GM18951 (cell line): ENCODE measurements around the gene ZSCAN31.
"Not testable (repeated sequence)": the region's sequence is repeated elsewhere in the genome, so short reads cannot be mapped to it uniquely, and the experiment has no call there.

ENCODE experiments used
- POLR2A ChIP-seq: IDR thresholded peaks from 4 replicates; pipeline ENCODE4 v1.6.1; 2011; ENCODE audit warnings: mild to moderate bottlenecking; ENCODE audit not compliant: insufficient read length, insufficient read depth; ENCODE audit errors: extremely low read depth
- in situ Hi-C: fragments of 300-500 bp; cut with MboI; formaldehyde crosslinking; loops from one replicate; pipeline ENCODE4 v1.12.0; 2022; ENCODE audit warnings: low sequenced_read_pairs, mixed read lengths, inconsistent platforms; ENCODE audit not compliant: unreplicated experiment

ZSCAN31 gene

GRCh38 chr6:28326371-28326948 lies 9.5 kb downstream of the ZSCAN31 start:
- no peak for TF ChIP-seq POLR2A
- in situ Hi-C loops: no loop called here

DNA sequence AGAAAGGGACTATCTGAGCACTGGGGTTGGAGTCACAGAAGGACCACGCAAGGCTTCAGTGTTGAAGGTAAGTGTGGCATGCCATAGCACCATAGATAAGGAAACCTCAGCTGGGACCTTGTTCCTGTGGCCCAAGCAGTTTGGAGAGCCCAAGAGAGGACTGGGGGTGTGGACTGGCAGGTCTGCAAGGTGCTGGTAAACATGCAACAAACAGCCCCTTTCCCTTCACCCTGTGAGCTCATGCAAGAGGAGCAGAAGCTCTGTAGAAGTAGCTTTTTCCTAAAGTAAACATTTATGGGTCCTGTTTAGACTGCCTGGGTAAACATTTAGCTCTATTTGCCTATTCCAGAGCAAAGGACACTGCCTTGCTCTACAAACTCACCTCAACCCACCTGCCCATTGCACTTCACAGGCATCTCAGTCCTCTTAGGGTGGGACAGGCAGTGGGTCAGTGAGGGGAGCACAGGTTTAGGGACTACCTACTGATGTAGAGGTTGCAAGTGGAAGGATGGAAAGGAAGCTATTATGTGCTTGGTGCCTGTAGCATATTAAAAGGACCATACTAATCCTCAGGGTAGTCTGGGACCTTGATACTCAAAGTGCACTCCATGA lies 12.0 kb downstream of the ZSCAN31 start:
- TF ChIP-seq POLR2A: no peak
- in situ Hi-C loops: no loop called here

GRCh38 chr6:28322661-28323060 lies 13.3 kb downstream of the ZSCAN31 start:
- TF ChIP-seq POLR2A: no peak
- in situ Hi-C loops: no loop called here

- in situ Hi-C loops: not testable (repeated sequence)
Observed at GRCh38 chr6:28317866-28318265, 18.1 kb downstream of the ZSCAN31 start.

DNA sequence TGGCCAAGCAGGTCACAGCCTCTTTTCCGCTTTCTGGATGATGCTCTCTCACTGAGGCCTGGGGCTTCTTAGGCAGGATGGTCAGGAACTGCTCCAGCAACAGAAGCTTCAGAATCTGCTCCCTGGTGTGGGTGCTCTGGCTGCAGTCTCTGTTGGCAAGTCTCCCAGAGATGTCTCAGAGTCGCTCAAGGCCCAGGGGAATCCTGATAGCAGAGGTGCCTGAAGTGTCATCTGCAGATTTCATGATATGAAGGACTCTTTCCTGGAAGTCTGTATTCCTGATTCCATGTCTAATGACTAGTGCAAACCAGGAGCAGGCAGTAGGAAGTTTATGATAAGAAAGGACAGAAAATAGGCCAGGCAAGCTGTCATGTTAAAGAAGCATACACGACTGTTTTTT lies 20.3 kb downstream of the ZSCAN31 start:
- no peak for TF ChIP-seq POLR2A
- in situ Hi-C loops: no loop called here

- in situ Hi-C loops: no loop called here
- TF ChIP-seq POLR2A: no peak
Observed at GRCh38 chr6:28312939-28313338, 23.0 kb downstream of the ZSCAN31 start.

DNA sequence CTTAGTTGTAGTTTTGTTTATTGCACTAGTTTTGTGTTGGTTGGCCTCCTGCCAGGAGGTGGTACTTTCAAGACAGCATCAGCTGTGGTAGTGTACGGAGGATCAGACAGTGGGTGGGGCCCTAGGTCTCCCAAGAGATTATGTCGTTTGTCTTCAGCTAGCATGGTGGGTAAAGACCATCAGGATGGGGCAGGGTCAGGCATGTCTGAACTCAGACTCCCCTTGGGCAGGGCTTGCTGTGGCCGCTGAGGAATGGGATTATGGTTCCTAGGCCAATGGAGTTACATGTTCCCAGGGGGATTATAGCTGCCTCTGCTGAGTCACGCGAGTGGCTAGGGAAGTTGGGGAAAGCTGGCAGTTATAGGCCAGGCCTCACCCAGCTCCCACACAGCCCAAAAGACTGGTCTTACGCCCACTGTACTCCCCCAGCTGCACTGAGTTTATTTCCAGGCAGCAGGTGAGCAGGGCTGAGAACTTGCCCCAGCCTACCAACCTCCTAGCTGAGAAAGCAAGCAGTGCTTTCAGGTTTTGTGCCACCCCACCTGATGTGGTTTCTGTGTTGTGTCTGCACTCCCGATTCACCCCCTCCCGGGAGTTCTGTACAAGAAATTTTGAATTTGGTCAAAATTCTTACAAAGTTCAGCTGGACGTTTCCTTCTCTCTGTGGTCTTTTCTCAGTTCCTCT lies 24.7 kb downstream of the ZSCAN31 start:
- in situ Hi-C loops: no loop called here
- no peak for TF ChIP-seq POLR2A

- in situ Hi-C loops: not testable (repeated sequence)
Observed at GRCh38 chr6:28306363-28306762, 29.6 kb downstream of the ZSCAN31 start.

- no peak for TF ChIP-seq POLR2A
- in situ Hi-C loops: no loop called here
Observed at GRCh38 chr6:28303570-28303969, 32.4 kb downstream of the ZSCAN31 start.

DNA sequence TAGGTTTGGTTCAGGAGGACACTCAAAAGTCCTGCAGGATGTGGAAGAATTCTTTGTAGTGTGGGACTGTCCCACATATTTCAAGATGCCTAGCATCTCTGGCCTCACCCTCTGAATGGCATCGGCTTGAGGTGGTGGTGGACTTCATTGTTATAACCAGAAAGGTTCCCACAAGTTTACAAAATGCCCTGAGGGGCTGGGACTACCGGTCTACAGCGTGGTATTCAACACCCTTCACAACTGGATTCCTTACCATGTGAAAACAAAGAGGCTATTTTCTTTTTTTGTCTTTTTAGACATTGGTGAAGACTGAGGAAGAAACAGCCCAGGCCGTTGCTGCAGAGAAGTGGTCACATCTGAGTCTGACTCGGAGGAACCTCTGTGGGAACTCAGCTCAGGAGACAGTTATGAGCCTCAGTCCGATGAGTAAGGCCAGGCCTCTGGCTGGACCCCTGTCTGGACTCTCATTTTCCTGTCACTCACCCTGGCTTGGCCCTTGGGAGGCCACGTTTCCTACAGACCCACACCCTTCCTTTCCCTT lies 39.4 kb downstream of the ZSCAN31 start:
- no peak for TF ChIP-seq POLR2A
- in situ Hi-C loops: no loop called here

DNA sequence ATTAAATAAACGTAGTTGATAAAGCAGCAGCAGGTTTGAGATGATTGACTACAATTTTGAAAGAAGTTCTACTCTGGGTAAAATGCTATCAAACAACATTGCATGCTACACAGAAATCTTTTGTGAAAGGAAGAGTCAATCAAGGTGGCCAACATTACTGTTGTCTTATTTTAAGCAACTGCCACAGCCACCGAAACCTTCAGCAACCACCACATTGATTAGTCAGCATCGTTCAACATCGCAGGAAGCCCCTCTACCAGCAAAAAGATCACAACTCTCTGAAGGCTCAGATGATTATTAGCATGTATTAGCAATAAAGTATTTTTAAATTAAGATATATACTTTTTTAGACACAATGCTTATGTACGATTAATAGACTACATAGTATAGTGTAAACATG lies 40.6 kb downstream of the ZSCAN31 start:
- in situ Hi-C loops: no loop called here
- no peak for TF ChIP-seq POLR2A

GRCh38 chr6:28291573-28291972 lies 44.4 kb downstream of the ZSCAN31 start:
- no peak for TF ChIP-seq POLR2A

DNA sequence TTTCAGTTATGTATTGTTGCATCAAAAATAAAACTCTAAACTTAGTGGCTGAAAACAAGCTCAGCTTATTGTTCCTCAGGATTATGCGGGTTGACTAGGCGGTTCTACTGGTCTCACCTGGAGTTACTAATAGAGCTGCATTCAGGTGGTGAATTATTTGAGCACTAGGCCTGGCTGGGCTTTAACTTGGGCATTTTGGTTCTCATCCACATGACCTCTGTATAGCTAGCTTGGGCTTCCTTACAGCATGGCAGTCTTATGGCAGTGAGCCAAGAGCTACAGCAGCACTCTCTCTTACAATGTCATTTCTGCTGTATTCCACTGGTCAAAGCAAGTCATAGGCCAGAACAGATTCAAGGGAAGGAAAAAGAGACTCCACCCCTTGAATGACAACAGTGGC lies 53.0 kb downstream of the ZSCAN31 start:
- TF ChIP-seq POLR2A: no peak
- in situ Hi-C loops: no loop called here

More at GRCh38 chr6:28291573-28291972, 44.4 kb downstream of the ZSCAN31 start:
- in situ Hi-C loops: no loop called here

DNA sequence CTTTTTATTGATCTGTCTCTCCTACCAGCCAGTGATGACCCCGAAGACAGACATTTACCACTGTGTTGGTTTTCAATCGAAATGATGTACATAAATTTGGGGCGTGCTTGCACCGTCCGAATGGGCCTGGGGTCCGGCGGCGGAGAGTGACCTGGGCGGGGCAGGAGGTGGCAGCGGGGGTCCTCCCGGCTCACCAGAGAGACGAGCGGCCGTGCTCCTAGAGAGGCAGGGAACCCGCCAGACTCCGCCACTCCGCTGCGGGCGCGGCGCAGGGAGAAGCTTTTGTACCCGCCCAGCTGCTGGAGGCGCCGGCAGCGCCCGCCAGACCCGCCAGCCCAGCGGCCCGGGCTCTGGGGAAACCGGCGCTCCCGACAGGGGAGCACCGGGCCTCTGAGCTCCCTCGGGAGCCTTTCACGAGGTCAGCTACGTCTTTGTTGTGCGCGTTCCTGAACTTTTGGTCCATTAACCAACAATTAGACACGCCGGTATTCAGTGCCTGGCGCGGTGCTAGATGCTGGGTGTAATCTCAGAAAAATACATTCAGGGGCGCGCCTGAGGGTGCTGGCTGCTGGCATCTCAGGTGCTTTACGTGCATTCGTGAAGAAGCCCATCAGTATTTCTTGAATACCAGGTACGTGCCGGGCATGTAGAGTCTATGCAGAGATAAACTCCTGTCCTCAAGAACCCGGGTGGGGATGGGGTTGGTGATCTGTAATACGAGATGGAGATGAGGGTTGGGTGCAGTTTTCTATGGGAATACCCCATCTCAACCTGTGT lies 54.5 kb downstream of the ZSCAN31 start, which contains the start of gene PGBD1:
TSS of gene PGBD1 (plus strand) at position 285 of the 777 bp plus-strand sequence. CDS start 2,242 bp downstream, outside the sequence.
- in situ Hi-C loops: no loop called here

More for the DNA sequence above, 54.5 kb downstream of the ZSCAN31 start, which contains the start of gene PGBD1:
- TF ChIP-seq POLR2A: peak; percentile 81
